Activated effector memory CD4-positive, alpha-beta T cell treated with anti-CD3 and anti-CD28 coated beads, Interleukin-2, amount 50 U/mL, for 16 hours (primary cell): Measurements from ENCODE around the gene ABCB1.
A peak's percentile ranks its signal among the peaks of the same experiment; 100 is the strongest.

ENCODE experiments used
- DNase-seq: peaks from one replicate; pipeline ENCODE4 v3.0.0-alpha.2; 2020

ABCB1 gene

GRCh38 chr7:87600130-87601124 lies at the start of gene ABCB1:
Gene ABCB1 (minus strand): TSS chr7:87600884. CDS start chr7:87600184, 700 bp downstream.
- DNase-seq, result peak; percentile 73

DNA sequence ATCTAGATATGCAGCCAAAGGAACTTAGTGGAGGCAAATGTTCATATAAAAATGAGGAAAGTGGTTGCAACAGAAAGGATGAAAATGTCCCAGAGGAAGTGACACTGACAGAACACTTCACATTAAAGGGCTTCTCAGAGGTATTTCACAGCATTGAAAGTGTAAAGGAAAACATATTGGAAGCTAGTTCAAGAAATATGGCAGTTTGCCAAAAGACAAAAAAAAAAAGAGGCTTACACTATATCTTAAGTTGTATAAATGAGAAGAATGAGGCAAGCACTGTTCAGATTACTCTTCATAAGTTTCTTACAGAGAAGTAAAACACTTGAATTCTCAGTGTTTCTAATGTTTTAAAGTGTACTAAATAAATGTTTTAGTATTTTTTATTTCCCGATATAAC lies 47.6 kb upstream of the ABCB1 start:
- DNase-seq, result no peak

DNA sequence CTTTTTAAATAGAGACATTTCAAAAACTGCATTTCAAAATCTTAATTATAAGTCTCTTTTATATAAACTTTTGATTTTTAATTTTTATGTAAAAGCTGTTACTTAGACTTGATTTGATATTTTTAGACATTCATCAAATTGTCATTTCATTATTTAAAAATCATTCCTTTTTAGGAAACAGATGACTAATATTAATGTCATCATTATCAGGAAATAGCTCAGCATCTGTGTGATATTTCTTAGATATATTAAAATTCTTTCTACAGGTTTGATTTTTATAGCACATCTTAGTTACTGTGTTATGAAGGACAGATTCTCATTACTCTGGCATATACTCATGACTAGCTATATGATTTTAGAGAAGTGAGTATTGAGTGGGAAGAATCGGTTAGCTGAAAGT lies 44.8 kb upstream of the ABCB1 start:
- no peak for DNase-seq

DNA sequence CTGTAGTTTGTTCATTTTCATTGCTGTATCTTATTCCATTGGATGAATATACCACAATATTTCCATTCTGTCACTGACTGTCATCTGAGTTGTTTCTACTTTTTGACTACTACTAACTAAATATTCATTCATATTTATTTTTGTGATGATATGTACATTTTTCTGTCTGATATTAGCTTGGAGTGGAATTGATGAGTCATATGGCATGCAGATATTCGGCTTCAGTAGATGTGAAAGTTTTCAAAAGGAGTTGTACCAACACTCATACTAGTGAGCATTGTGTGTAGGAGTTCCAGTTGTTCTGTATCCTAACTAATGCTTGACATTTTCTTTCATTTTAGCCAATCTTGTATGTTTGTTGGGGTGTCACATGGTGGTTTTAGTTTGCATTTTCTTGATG lies 35.2 kb upstream of the ABCB1 start:
- no peak for DNase-seq

- DNase-seq, result peak; percentile 67
Observed at GRCh38 chr7:87628780-87629569, 28.3 kb upstream of the ABCB1 start.

- peak; percentile 69 for DNase-seq
Observed at GRCh38 chr7:87627634-87627994, 26.9 kb upstream of the ABCB1 start.

GRCh38 chr7:87625101-87625500 lies 24.4 kb upstream of the ABCB1 start:
- no peak for DNase-seq

DNA sequence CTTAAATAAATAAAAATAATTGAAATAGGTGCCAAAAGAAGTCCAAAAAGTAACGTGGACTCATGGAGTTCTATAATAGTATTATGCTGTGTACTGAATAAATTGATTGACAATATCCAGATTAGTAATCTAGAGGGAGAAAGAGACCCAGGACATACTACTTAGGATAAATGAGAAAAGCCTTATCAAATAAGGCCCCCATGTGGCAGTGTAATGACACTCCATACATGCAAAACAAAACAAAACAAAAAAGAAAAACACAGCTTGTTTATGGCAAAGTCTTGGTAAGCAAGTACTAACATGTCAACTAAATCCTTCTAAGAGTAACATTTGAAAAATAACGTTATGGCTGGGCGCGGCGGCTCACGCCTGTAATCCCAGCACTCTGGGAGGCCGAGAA lies 23.9 kb upstream of the ABCB1 start:
- DNase-seq, result no peak

DNA sequence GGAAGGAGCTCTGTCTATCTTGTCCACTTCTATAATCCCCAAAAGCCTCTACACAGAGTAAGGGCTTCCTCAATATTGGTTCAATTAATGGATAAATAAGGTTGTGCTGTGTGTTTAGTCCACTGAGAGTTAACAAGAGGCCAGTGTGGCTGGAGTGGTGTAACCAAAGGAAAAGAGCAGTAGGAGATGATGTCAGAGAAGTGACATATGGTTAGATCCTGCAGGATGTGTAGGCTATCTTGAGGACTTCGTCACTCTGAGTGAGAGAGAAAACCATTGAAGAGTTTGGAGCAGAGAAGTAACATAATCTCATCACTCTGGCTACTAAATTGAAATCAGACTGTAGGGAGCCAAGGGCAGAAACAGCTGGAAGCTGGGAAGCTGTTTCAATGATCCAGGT lies 14.5 kb upstream of the ABCB1 start:
- no peak for DNase-seq

- DNase-seq, result no peak
Observed at GRCh38 chr7:87609916-87610315, 9.2 kb upstream of the ABCB1 start.

- DNase-seq, result no peak
Observed at GRCh38 chr7:87608431-87608830, 7.7 kb upstream of the ABCB1 start.

- no peak for DNase-seq
Observed at GRCh38 chr7:87604264-87604663, 3.6 kb upstream of the ABCB1 start.

- peak; percentile 68 for DNase-seq
Observed at GRCh38 chr7:87599336-87599735, 1.3 kb downstream of the ABCB1 start.

GRCh38 chr7:87598234-87599009 lies 2.3 kb downstream of the ABCB1 start:
- DNase-seq, result no peak

DNA sequence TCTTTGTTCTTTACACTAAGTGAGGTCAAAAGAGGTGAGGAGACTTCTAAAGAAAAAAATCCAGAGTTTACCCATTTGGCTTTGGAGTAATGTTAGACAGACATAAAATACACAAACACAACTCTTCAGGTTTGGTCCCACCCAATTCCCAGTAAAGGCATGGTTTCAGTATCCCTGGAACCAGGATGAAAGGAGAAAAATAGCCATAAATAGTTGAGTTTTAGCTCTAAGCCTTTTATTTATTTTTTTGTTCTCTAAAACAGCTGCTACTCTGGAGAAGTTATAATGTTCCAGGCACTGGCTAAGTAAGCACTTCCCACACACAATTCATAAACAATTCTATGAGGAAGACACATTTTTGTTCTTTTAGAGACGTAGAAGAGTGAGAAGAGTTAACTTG lies 4.0 kb downstream of the ABCB1 start:
- no peak for DNase-seq

- no peak for DNase-seq
Observed at GRCh38 chr7:87596136-87596535, 4.5 kb downstream of the ABCB1 start.

DNA sequence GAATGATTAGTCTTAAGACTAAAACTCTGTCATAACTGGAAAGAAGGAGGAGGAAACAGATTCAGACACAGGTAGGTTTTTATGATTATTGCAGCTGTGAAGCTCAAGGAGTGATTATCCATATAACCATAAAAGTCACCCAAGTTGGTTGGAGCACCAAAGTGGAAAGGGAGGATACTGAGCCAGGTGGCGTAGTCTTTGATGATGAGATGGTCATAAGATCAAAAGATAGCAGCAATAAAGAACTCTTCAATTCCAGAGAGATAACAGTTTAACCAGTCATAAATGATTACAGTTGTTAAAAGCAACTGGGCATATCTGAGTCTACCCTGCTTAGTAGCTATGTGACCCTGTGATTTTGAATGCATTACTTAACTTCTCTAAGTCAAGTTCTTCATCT lies 8.4 kb downstream of the ABCB1 start:
- no peak for DNase-seq

- no peak for DNase-seq
Observed at GRCh38 chr7:87591211-87591610, 9.5 kb downstream of the ABCB1 start.

GRCh38 chr7:87590578-87590977 lies 10.1 kb downstream of the ABCB1 start:
- no peak for DNase-seq

- no peak for DNase-seq
Observed at GRCh38 chr7:87589631-87590030, 11.1 kb downstream of the ABCB1 start.

DNA sequence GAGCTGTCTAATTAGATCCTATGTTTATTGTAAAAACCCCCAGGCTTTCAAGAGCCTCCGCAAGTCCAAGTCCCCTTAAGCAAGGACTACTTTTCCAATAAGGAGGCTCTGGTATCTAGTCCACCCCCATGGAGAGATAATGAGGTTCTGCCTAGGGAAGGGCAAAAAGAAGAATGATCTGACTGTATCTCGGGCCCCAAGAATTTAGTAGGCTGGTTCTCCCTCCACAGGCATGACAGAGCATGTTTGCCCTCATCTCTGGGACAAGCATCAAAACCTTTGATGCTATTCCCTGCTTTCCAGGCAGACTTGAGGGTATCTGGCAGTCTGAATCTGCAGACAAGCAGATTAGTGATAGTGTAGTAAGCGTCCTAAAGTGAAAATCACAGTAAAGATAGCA lies 19.0 kb downstream of the ABCB1 start:
- DNase-seq, result no peak

DNA sequence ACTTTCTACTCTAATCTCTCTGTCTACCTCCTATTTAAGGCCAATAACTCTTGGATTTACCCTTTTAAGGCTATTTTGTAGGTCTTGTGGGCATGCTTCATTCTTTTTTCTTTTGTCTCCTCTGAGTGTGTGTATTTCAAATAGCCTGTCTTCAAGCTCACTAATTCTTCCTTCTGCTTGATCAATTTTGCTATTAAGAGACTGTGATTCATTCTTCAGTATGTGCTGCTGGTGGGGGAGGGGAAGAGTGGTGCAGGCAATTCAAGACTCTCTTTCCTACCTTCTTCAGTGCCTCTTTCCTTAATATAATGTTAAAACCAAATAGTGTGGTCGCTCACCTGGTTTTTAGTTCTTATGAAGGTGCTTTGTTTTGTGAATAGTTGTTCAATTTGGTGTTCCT lies 20.0 kb downstream of the ABCB1 start:
- DNase-seq, result no peak

DNA sequence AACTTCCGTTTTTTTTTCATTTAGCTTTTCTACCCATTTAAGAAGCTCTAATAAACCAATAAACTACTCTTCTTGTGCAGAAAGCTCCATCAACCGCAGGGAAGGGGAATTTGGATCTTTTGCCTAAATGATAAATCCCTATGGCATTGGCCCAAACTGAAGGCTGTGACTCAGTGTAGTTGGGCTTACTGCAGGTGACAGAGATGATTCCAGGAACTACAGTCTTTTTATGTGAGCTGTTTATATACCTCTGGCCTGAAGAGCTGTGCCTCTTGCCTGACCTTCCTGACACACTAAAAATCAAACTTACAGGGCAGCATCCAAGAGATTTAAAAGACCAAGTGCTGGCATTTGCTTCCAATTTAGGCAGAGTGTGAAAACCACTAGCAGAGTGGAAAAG lies 25.2 kb downstream of the ABCB1 start:
- no peak for DNase-seq
